K562 (cell line): ENCODE data around the gene ITPRIP. TPM values are rescaled to one million over a fixed set of nuclear protein-coding genes. Genes with fewer than 3 reads are reported as not detected.

ENCODE experiments used
- ATAC-seq: fragments of 200-7000 bp; cut with Tn5 transposase; 3 replicates; pipeline ENCODE4 v1.9.1; 2020; ENCODE audit warnings: moderate library complexity
- BruUV-seq: library from RNA; stranded (reverse); fragments of 400-500 nt; replicated peaks from 2 replicates; lab custom pipeline; 2021; lab: Mats Ljungman, UMichigan
- CTCF ChIA-PET: fragments of 300-600 bp; formaldehyde crosslinking; extraction: SDS; loops from one replicate; lab custom pipeline; 2021; ENCODE audit warnings: low intra/inter-chr PET ratio; lab: Yijun Ruan, JAX
- POLR2A ChIA-PET: fragments of 300-600, 350-650 bp; sonication (Branson Sonifier 250); formaldehyde crosslinking; extraction: SDS; loops from one replicate; lab custom pipeline; 2021; ENCODE audit warnings: antibody characterized with exemption, inconsistent platforms; lab: Yijun Ruan, JAX
- DNase-seq, 4 experiments: peaks; one replicate each; pipeline versions ENCODE4 v3.0.0 to v3.0.0-alpha.2; 2011 to 2018; ENCODE audit warnings: low spot score in 3 of 4, mixed read lengths in 3 of 4; ENCODE audit errors: extremely low read depth in 1 of 4
- FAIRE-seq: peaks from 2 replicates; lab custom pipeline; 2011; peaks lifted over from hg19 to GRCh38; lab: Jason Lieb, UNC
- H2AFZ ChIP-seq: 2 replicates; pipeline ENCODE4 v1.6.0; 2011; ENCODE audit warnings: low read depth, low read length, control low read depth, inconsistent platforms
- H3K27ac ChIP-seq: fragments of 200-600 bp; 3 replicates; pipeline ENCODE4 v1.8.0; 2011; ENCODE audit warnings: low read depth, mild to moderate bottlenecking, control low read depth, inconsistent platforms, low read length, moderate library complexity, mixed read lengths; ENCODE audit errors: extremely low read depth
- H3K27me3 ChIP-seq, 2 experiments: fragments of 300-600 bp in 1 of 2; 2 replicates in 1 of 2; 3 replicates in 1 of 2; pipeline versions ENCODE4 v1.6.0 to v1.8.0; 2011; ENCODE audit warnings: inconsistent platforms in 2 of 2, low read length in 2 of 2, mild to moderate bottlenecking in 1 of 2, mixed read lengths in 1 of 2, moderate library complexity in 1 of 2; ENCODE audit not compliant: control insufficient read depth in 2 of 2, insufficient read depth in 2 of 2
- H3K36me3 ChIP-seq: fragments of 300-600 bp; 3 replicates; pipeline ENCODE4 v1.8.0; 2011; ENCODE audit warnings: mild to moderate bottlenecking, low read length, inconsistent platforms; ENCODE audit not compliant: control insufficient read depth, insufficient read depth
- H3K4me1 ChIP-seq, 2 experiments: fragments of 200-600 bp in 1 of 2; replicated peaks in 1 of 2; 2 replicates in 1 of 2; 3 replicates in 1 of 2; pipeline versions ENCODE4 v1.5.1 to v1.8.0; 2011; ENCODE audit warnings: inconsistent platforms in 2 of 2, low read length in 2 of 2, mild to moderate bottlenecking in 1 of 2, mixed read lengths in 1 of 2, moderate library complexity in 1 of 2; ENCODE audit not compliant: control insufficient read depth in 2 of 2, insufficient read depth in 2 of 2
- H3K4me2 ChIP-seq: 2 replicates; pipeline ENCODE4 v1.6.1; 2011; ENCODE audit warnings: low read length, control low read depth, inconsistent platforms, mixed read lengths; ENCODE audit not compliant: insufficient read depth
- H3K4me3 ChIP-seq: fragments of 200-600 bp; sonication (generic), shearing (Covaris generic); 2 replicates; pipeline ENCODE4 v1.5.1; 2016; ENCODE audit warnings: control low read depth, inconsistent platforms
- H3K79me2 ChIP-seq: fragments of 200-600 bp; 3 replicates; pipeline ENCODE4 v1.8.0; 2011; ENCODE audit warnings: low read length, inconsistent platforms; ENCODE audit not compliant: control insufficient read depth, insufficient read depth
- H3K9ac ChIP-seq, 2 experiments: 2 replicates each; pipeline versions ENCODE4 v1.6.0 to v1.6.1; 2011; ENCODE audit warnings: low read depth in 2 of 2, low read length in 2 of 2, control low read depth in 1 of 2, inconsistent platforms in 1 of 2, mild to moderate bottlenecking in 1 of 2, mixed read lengths in 1 of 2; ENCODE audit not compliant: insufficient read depth in 1 of 2
- H3K9me1 ChIP-seq: one replicate; pipeline ENCODE4 v1.6.0; 2011; ENCODE audit warnings: inconsistent platforms, mild to moderate bottlenecking, low read length, moderate library complexity; ENCODE audit not compliant: control insufficient read depth, insufficient read depth
- H3K9me3 ChIP-seq: replicated peaks from 2 replicates; pipeline ENCODE4 v1.5.1; 2011; ENCODE audit warnings: low read depth, low read length, inconsistent platforms; ENCODE audit not compliant: control insufficient read depth, insufficient read depth
- H4K20me1 ChIP-seq: replicated peaks from 2 replicates; pipeline ENCODE4 v1.6.1; 2011; ENCODE audit warnings: low read length, inconsistent platforms, mixed read lengths; ENCODE audit not compliant: control insufficient read depth, insufficient read depth
- ESRRA ChIP-seq: fragments of 450-650 bp; IDR thresholded peaks from 2 replicates; pipeline ENCODE4 v1.6.1; 2014; ENCODE audit warnings: low read depth, mild to moderate bottlenecking, moderate library complexity, borderline replicate concordance
- FOXP1 ChIP-seq: sonication (generic); formaldehyde crosslinking; IDR thresholded peaks from 2 replicates; pipeline ENCODE4 v1.8.0; 2022; ENCODE audit warnings: mild to moderate bottlenecking, missing genetic modification reagents
- HSF4 ChIP-seq: fragments of 250-450 bp; sonication (Bioruptor Pico); IDR thresholded peaks from 2 replicates; pipeline ENCODE4 v2.1.2; 2022; ENCODE audit warnings: mild to moderate bottlenecking, moderate library complexity, borderline replicate concordance
- MAFF ChIP-seq: IDR thresholded peaks from 2 replicates; pipeline ENCODE4 v1.6.1; 2012; ENCODE audit warnings: low read length, improper control_type of control experiment
- MEIS2 ChIP-seq: fragments of 450-650 bp; IDR thresholded peaks from 2 replicates; pipeline ENCODE4 v1.6.1; 2014; ENCODE audit warnings: mild to moderate bottlenecking; ENCODE audit not compliant: partially characterized antibody
- PKNOX1 ChIP-seq: fragments of 450-650 bp; IDR thresholded peaks from 2 replicates; pipeline ENCODE4 v1.6.1; 2016
- PPARD ChIP-seq: fragments of 250-450 bp; sonication (Bioruptor Pico); IDR thresholded peaks from 2 replicates; pipeline ENCODE4 v1.8.0; 2022; ENCODE audit warnings: inconsistent platforms, mild to moderate bottlenecking, moderate library complexity
- RFX5 ChIP-seq: IDR thresholded peaks from 2 replicates; pipeline ENCODE4 v1.6.1; 2011; ENCODE audit warnings: low read depth, mild to moderate bottlenecking, improper control_type of control experiment, low read length
- WGBS: fragments of 100-300 bp; shearing (Covaris generic); methylation state at CpG from one replicate; pipeline ENCODE4 v1.1.6; 2016; ENCODE audit warnings: low coverage, mixed read lengths; ENCODE audit not compliant: insufficient coverage; ENCODE audit errors: missing lambda C conversion rate; 5-methylcytosine and 5-hydroxymethylcytosine counted together
- in situ Hi-C: fragments of 300-500 bp; cut with MboI; formaldehyde crosslinking; loops from 4 replicates; pipeline ENCODE4 v1.15.0; 2018; ENCODE audit warnings: inconsistent platforms, mixed read lengths
- intact Hi-C: fragments of 100-400 bp; cut with micrococcal nuclease; formaldehyde crosslinking; loops from 2 replicates; pipeline ENCODE4 v1.14.2; 2022
- polyA plus RNA-seq, 8 experiments: library from polyadenylated mRNA; depleted of rRNA in 4 of 8; stranded (reverse) in 5 of 8; unstranded in 3 of 8; fragments of >200 nt; fragmentation: Nextera tagmentation in 2 of 8; fragmentation: Illumina TruSeq in 1 of 8; extraction: Ambion mirVana in 2 of 8; extraction: Trizol in 1 of 8; gene quantifications; 2 replicates each; pipeline versions ENCODE4 v1.2.1 to v1.2.3, GENCODE V29; 2011 to 2014; ENCODE audit warnings: inconsistent platforms in 1 of 8, missing spikeins in 1 of 8
- total RNA-seq, 7 experiments: library from RNA; depleted of rRNA in 6 of 7; stranded (reverse); fragments of >200 nt in 6 of 7; fragmentation: Illumina TruSeq in 2 of 7; extraction: Trizol in 2 of 7; gene quantifications; 2 replicates each; pipeline versions ENCODE4 v1.2.1 to v1.2.3, GENCODE V29; 2011 to 2021; ENCODE audit warnings: low replicate concordance in 1 of 7

Gene ITPRIP
- total and polyA plus RNA-seq, 9 of the 15 experiments (the other 6 are each of a cell fraction or from before 2014, with no cell fraction given): 4.4 to 28.5 (median 10.9) TPM

- H4K20me1 ChIP-seq: no peaks in the 10 kb centered on the region
- H3K27me3 ChIP-seq: no peaks in the 10 kb centered on the region
- peak overlapping the region; percentile 55 for H3K4me2 ChIP-seq
- H2AFZ ChIP-seq: peak overlapping the region; percentile 30
- no peaks in the 10 kb centered on the region for H3K36me3 ChIP-seq
- H3K9me1 ChIP-seq: no peaks in the 10 kb centered on the region
- no TSS peak for BruUV-seq
- ChIA-PET POLR2A (no interaction called here), CTCF (no interaction called here)
- in situ Hi-C loops: loop anchor here (10.0 kb wide), 1 partner anchor 48 kb away; no protein-coding TSS in a partner anchor
- FAIRE-seq: no peak
- peak overlapping the region; percentile 54; the same call in 2 of the 3 replicates for H3K27ac ChIP-seq
- DNase-seq: no peak
- peaks cover 41% of the 10 kb centered on the region for H3K79me2 ChIP-seq
- no peak overlapping the region for H3K4me3 ChIP-seq
- H3K4me1 ChIP-seq: peaks cover 7 to 40% of the 10 kb centered on the region in 2 experiments
- TF ChIP-seq HSF4 (CRISPR knock-in tag): no peak
- no peak for TF ChIP-seq PPARD (CRISPR knock-in tag)
- peak; percentile 91 for TF ChIP-seq ESRRA
- TF ChIP-seq MEIS2: peak; percentile 64
- peak; percentile 49 for TF ChIP-seq PKNOX1
- no peak for TF ChIP-seq RFX5
- no peak for TF ChIP-seq MAFF
- no peak for TF ChIP-seq FOXP1
- H3K9ac ChIP-seq: peak overlapping the region in 1 of 2 experiments; percentile 23; a peak in 1 of 4 replicates
- 3% methylated on average over 3 of the region's 3 CpGs for WGBS
- H3K9me3 ChIP-seq: no peaks in the 10 kb centered on the region
- intact Hi-C loops: no loop called here
- no peak for ATAC-seq
These were observed 4.7 kb upstream of the ITPRIP start for GRCh38 chr10:104342941-104343411.
